Fibroblast of mammary gland (primary cell): Measurements from ENCODE around the gene CAPZB.
A peak's percentile ranks its signal among the peaks of the same experiment; 100 is the strongest.

Source experiments
- DNase-seq: peaks from one replicate; pipeline ENCODE4 v3.0.0-alpha.2; 2010; ENCODE audit warnings: low read depth
- H3K4me3 ChIP-seq: 2 replicates; pipeline ENCODE4 v1.5.1; 2011; ENCODE audit warnings: low read depth, mild to moderate bottlenecking, low read length, moderate library complexity; ENCODE audit not compliant: control insufficient read depth
- TF ChIP-seq, protein P1 (sequence below): conservative IDR thresholded peaks from 2 replicates; pipeline ENCODE4 v1.5.1; 2011; ENCODE audit warnings: low read depth, low read length, inconsistent platforms; ENCODE audit not compliant: control insufficient read depth, insufficient read depth

Gene CAPZB

DNA sequence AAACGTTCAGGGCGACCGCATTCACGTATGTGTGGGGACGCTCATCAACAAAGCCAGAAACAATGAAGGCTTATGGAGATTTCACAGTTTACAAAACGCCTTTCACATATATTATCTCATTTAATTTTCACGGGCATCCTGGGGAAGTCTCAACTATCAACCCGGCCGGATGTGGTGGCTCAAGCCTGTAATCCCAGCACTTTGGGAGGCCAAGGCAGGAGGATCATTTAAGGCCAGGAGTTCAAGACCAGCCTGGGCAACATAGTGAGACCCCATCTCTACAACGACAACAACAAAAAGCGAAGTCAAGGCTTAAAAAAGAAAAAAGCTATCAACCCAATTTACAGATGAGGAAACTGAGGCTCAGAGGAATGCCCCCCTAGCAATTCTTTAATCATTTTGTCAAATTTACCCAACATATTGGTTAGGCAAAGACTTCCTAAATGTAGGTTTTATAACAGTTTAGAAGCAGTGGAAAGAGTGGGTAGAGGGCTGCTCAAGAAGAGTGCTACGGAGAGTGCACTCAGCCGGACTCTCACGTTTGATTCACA is 144.9 kb downstream of the CAPZB start:
- DNase-seq: no peak
- no peak overlapping the region for H3K4me3 ChIP-seq
- TF ChIP-seq, protein P1, sequence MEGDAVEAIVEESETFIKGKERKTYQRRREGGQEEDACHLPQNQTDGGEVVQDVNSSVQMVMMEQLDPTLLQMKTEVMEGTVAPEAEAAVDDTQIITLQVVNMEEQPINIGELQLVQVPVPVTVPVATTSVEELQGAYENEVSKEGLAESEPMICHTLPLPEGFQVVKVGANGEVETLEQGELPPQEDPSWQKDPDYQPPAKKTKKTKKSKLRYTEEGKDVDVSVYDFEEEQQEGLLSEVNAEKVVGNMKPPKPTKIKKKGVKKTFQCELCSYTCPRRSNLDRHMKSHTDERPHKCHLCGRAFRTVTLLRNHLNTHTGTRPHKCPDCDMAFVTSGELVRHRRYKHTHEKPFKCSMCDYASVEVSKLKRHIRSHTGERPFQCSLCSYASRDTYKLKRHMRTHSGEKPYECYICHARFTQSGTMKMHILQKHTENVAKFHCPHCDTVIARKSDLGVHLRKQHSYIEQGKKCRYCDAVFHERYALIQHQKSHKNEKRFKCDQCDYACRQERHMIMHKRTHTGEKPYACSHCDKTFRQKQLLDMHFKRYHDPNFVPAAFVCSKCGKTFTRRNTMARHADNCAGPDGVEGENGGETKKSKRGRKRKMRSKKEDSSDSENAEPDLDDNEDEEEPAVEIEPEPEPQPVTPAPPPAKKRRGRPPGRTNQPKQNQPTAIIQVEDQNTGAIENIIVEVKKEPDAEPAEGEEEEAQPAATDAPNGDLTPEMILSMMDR: no peak

DNA sequence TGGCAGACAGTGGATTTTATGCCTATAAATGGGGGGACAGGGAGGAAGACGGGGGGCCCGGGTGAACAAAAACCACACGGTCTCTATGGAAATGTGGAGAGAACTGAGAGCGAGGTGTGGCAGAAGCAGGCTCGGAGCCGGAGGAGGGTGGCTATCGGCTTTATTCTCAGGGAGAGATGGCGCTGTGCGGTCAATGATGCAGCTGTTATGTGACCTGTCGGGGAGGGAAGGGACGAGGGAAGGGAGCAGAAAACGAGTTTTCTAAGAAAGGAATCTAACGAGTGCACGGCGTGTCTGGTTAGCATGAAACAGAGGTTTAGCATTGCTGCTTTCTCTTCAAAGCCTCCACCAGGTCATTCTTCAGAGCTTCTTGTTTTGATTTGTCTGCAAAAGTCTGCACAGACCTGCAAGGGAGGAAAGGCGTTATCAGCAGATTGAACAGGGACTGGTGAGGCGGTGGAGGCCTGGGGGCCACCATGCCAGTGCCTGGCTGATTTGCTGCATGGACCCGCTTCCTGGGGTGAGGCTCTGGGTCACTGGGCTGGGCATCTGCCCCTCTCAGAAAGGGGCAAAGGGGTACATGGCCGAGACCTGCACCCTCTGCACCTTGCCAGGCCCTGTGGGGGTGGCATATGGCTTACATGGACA is 146.0 kb downstream of the CAPZB start:
- H3K4me3 ChIP-seq: no peak overlapping the region
- TF ChIP-seq, protein P1: no peak

DNA sequence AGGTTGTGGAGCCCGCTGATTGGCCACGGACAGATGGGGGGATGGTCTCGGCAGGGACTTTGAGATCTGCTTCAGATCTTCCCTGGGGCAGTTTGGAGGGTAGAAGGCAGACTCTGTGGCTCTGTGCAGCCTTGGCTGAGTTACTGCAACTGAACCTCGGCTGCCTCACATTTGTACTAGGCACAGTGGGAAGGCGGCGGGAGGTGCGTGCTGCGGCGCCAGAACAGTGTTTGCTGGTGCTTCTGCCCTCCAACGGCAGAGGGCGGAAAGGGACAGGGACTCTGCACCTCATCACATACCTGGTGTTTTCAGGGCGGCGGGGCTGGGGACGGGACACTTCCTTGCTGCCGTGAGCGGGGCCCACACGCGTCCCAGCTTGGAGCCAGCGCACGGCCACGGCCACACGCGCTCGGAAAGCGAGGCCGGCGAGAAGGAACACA is 147.0 kb downstream of the CAPZB start:
- no peak overlapping the region for H3K4me3 ChIP-seq
- DNase-seq: no peak
- TF ChIP-seq, protein P1: peak; percentile 5

More for the DNA sequence above, 146.0 kb downstream of the CAPZB start:
- DNase-seq: no peak

- H3K4me3 ChIP-seq: no peak overlapping the region
- TF ChIP-seq, protein P1: no peak
- no peak for DNase-seq
Measured at GRCh38 chr1:19337289-19337688, 148.1 kb downstream of the CAPZB start.

DNA sequence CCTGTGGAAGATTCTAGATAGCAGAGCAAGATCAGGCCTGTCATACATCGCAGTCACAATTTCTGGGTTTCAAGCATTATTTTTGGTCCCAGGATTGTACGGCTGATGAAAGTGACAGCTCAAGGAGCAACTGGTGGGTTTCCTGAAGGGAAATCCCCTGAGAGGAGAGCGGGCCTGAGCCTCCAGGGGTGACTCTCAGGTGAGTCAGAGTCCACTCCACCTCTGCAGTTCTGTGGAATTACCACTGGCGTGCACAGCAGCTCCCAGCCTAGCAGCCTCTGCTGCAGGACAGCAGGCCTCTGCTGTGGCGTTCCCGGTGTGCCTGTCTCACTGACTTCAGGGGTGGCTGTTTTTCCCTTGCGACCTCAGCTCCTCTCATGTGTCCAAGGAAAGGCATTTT is 148.8 kb downstream of the CAPZB start:
- DNase-seq: peak; percentile 42
- no peak overlapping the region for H3K4me3 ChIP-seq
- TF ChIP-seq, protein P1: no peak

GRCh38 chr1:19333587-19334354 is 151.6 kb downstream of the CAPZB start:
- no peak for DNase-seq
- TF ChIP-seq, protein P1: no peak

More at GRCh38 chr1:19333587-19334354, 151.6 kb downstream of the CAPZB start:
- no peak overlapping the region for H3K4me3 ChIP-seq
